GM21576 (cell line): Measurements from ENCODE around the gene SNRNP35.
"Not testable (repeated sequence)": the region's sequence is repeated elsewhere in the genome, so short reads cannot be mapped to it uniquely, and the experiment has no call there.

Experiments used
- ATAC-seq: cut with Tn5 transposase; IDR thresholded peaks from one replicate; pipeline ENCODE4 v1.9.1; 2021; ENCODE audit warnings: mild to moderate bottlenecking, moderate library complexity; ENCODE audit not compliant: unreplicated experiment

SNRNP35 gene

GRCh38 chr12:123487428-123487827 lies 29.5 kb downstream of the SNRNP35 start:
- ATAC-seq = no peak

GRCh38 chr12:123488539-123489230 lies 30.7 kb downstream of the SNRNP35 start:
- ATAC-seq = no peak

GRCh38 chr12:123489580-123489979 lies 31.6 kb downstream of the SNRNP35 start:
- no peak for ATAC-seq

- ATAC-seq = no peak
These were observed 32.1 kb downstream of the SNRNP35 start for GRCh38 chr12:123490089-123490488.

GRCh38 chr12:123491056-123491455 lies 33.1 kb downstream of the SNRNP35 start:
- ATAC-seq = no peak

- no peak for ATAC-seq
These were observed 33.5 kb downstream of the SNRNP35 start for GRCh38 chr12:123491481-123491880.

GRCh38 chr12:123492339-123493039 lies 34.5 kb downstream of the SNRNP35 start:
- ATAC-seq = not testable (repeated sequence)

- no peak for ATAC-seq
These were observed 36.3 kb downstream of the SNRNP35 start for GRCh38 chr12:123494124-123494851.

- no peak for ATAC-seq
These were observed 39.1 kb downstream of the SNRNP35 start for GRCh38 chr12:123497065-123497464.

GRCh38 chr12:123498126-123498825 lies 40.3 kb downstream of the SNRNP35 start:
- ATAC-seq = no peak

GRCh38 chr12:123499332-123499731 lies 41.4 kb downstream of the SNRNP35 start:
- ATAC-seq = no peak

GRCh38 chr12:123502163-123502704 lies 44.3 kb downstream of the SNRNP35 start:
- ATAC-seq = no peak

- no peak for ATAC-seq
These were observed 48.3 kb downstream of the SNRNP35 start for GRCh38 chr12:123506059-123506842.

- ATAC-seq = no peak
These were observed 48.9 kb downstream of the SNRNP35 start for GRCh38 chr12:123506843-123507236.

GRCh38 chr12:123512838-123513665 lies 55.1 kb downstream of the SNRNP35 start:
- no peak for ATAC-seq

GRCh38 chr12:123513805-123514204 lies 55.9 kb downstream of the SNRNP35 start:
- no peak for ATAC-seq

- not testable (repeated sequence) for ATAC-seq
These were observed 56.8 kb downstream of the SNRNP35 start for GRCh38 chr12:123514582-123515221.

- no peak for ATAC-seq
These were observed 58.4 kb downstream of the SNRNP35 start for GRCh38 chr12:123516216-123516780.
